SW480 (cell line): Measurements from ENCODE around the gene MIER3.
"Not testable (repeated sequence)": the region's sequence is repeated elsewhere in the genome, so short reads cannot be mapped to it uniquely, and the experiment has no call there.

Experiments
- DNase-seq: peaks from one replicate; pipeline ENCODE4 v3.0.0-alpha.2; 2016; ENCODE audit warnings: low spot score

Gene MIER3, protein sequence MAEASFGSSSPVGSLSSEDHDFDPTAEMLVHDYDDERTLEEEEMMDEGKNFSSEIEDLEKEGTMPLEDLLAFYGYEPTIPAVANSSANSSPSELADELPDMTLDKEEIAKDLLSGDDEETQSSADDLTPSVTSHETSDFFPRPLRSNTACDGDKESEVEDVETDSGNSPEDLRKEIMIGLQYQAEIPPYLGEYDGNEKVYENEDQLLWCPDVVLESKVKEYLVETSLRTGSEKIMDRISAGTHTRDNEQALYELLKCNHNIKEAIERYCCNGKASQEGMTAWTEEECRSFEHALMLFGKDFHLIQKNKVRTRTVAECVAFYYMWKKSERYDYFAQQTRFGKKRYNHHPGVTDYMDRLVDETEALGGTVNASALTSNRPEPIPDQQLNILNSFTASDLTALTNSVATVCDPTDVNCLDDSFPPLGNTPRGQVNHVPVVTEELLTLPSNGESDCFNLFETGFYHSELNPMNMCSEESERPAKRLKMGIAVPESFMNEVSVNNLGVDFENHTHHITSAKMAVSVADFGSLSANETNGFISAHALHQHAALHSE

DNA sequence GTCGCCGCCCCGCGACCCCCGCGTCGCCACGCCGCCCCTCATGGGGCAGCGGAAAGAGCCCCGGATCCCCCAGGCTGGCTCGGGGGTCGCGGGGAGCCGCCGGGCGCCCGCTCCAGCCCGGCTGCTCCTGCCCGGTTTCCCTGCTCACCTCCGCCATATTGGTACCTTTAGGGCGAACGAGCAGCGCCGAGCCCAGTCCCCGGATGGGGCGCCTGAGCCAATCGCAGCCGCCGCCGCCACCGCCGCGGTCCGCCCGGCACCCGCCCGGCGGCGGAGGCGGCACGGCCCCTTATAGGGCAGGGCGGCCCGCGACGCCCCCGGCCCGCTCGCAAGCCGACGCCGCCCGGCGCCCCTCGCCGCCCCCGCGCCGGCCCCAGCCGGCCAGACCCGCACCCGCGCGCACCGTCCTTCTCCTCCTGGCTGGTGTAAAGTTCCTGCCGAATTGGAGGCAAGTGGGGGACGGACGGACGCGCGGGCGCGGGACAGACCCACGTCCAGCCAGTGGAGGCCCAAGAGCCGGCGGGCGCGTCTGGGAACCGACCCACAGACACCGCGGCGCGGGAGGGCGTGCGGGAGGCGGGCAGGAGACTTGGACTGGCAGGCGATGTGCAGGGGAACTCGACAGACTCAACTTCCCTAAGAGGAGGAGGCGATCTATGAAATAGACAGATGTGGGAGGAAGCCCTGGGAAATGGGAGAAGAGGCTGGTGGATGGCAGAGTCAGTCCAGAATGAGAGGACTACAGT lies at the start of gene MIER3:
Gene MIER3 (minus strand): TSS at position 178 of the 746 bp plus-strand sequence. CDS start 21 bp downstream, at position 157.
- peak; percentile 73 for DNase-seq

DNA sequence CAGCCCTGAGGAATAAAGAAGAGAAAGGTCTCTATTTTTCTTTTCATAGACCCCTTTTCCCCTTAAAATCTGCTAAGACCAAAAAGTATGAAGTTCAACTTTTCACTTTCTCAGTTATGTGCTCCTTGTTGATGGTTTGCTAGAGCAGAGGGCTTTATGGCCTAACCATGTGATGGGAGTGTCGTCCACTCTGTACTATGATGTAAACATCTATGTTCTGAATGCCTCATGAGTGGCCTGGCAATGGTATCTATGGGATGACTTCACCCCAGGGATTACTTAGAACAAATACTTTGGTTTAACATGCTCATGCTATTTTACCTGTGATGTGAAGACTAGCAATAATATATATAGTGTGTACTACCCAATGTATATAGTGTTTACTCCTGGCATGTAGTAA lies 43.7 kb upstream of the MIER3 start:
- no peak for DNase-seq

DNA sequence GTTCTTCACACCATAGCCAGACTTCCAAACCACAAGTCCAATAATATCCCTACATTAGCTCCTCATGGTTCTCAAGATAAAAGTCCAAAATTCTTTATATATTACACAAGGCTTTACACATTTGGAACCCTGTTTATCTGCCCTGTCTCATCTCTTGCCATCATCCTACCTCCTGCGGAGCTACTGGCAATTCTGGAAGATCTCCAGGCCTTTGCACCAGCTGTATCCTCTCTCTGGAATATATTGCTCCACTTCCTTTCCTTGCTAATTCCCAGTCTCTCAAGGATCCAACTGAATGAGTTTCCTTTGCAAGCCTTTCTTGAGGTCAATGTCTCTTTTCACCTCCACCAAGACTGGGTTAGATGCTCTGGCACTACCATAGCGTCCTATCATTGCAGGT lies 41.3 kb upstream of the MIER3 start:
- no peak for DNase-seq

DNA sequence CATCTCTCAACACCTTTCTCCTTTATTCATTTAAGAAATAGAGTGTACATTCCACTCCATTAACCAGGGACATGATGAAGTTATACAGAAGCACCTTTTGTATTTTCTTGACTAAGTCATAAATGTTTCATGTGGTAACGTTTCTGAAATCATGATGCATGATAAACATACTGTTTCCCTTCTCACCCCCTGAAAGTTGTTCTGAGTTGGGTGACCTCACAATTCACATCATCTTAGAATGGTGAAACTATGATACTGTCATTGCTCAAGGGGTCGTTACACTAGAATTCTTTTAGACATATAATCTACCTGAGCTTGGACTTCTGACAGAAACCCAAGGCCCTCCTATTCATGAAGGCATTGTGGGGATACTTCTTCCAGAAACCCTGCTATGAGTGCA lies 37.8 kb upstream of the MIER3 start:
- DNase-seq = no peak

DNA sequence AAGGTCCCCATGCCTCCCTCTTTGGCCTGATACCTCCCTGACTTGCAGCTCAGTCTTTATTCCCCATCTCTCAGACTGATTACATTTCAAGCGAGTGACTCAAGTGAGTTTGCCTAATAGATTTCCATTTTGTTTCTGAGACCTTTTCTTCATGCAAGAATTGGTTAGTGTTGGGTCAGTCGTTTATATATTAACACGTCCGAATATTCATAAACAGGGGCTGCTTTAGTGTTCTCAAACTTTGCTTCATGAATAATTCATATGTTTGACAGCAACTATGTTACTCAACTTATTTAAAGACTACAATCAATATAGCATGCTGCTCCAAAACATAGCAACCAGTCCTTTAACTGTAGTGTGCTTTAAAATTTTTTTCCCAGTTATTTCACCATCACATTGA lies 36.6 kb upstream of the MIER3 start:
- DNase-seq = no peak

DNA sequence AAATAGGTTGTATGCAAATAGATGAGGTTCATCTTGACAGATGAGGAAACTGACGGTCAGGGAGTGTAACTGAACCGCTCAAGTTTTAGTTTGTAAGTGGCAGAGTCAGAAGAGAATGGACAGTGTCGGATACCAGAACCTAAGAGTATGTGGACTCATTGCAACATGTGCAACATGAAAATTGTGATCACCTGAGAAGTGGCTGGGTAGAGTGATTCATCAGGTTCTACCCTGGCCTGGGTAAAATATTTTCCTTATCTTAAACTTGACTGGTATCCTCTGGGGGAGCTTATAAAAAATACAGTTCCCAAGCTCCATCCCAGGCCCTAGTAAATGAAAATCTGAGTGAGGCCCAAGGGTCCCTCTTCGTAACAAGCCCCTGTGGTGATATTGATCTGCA lies 35.2 kb upstream of the MIER3 start:
- DNase-seq = no peak

DNA sequence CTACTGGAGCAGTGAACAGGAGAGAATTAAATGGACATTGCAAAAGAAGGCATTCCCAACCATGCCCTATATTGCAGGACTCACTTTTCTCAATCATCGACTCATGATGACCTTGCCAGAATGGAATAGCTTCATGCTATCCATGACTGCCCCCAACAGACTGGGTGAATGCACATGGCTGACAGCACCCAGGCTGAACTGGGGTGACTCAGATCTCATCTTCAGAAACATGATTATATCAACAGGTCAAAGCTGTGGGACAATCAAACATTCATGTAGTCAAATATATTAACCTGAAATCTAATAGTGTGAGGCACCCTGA lies 34.7 kb upstream of the MIER3 start:
- no peak for DNase-seq

DNA sequence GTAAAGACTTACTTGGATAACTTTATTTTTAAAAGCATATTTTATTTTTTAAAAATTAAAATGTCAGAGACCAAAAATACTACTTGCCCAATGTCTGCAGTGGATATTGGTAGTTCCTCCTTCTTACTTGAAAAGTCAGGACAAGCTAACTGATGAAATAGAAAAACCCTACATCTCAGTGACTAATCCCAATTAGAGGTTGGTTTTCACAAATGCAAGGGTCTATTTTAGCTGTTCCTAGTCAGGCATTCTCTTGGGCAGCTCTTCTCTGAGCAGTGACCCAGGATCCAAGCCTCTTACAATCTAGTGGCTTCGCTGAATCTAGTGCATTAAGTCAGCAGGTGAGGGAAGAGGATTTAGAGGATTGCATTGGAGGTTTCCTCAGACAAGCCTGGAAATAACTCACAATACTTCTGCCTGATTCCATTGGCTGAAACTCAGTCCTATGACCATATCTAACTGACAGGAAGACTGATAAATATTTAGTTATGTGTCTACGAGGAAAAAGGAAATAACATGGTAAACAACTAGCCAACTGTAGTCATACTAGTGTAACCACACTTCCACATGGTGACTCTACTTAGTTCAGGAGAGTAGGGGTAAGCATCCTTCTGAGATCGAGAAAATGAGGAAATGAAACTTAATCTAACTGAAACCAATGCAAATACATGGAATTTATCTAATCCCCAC lies 34.2 kb upstream of the MIER3 start:
- DNase-seq = no peak

DNA sequence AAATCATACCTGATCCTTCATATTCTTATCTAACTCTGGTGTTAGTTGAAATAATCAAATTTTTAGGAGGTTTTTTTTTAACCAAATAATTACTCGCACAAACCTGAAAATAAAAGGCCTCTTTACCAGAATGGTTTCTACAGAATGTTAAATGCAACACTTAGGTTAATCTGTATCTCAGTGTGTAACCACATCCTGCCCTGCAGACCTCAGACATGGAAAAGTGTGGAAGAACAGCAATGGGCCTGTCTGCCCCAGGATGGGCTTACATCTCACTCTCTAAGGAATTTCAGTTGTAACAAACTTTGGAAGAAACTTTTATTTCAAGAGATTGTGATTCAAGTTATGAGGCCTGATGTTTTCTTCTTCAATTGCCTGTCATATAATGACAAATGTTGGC lies 32.5 kb upstream of the MIER3 start:
- DNase-seq = no peak

DNA sequence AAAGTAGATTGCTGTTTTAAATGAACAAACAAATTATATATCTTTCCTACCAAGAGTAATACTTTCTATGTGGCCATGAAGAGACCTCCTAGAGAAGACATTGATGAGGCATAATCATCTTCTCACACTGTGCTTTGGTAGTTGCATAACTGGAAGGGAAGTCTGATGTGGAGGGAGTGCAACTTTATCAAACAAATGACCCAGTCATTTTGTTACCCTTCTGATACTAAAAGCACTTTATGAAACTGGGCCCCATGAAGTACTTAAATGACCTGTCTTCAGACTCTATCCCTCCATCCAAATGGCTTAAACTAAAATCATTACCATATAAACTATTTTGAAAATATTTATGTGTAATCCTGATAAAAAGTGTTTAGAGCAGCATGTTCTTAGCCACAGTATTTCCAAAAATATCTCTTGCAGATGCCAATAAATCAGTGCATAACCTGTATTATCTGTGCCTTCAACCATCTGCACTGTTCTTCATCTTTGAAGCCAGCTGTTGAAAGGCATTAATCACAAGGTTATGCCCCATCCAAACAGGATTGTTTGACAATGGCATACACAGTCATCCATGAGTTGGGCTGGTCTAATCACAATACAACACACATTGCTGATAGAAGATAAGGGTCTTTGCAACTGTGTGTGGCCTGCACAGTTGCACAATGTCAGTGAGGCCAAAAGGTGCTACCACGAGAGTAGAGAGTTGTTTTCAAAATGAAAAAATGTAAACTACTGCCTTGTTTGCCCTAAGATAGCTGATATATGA lies 31.9 kb upstream of the MIER3 start:
- no peak for DNase-seq

DNA sequence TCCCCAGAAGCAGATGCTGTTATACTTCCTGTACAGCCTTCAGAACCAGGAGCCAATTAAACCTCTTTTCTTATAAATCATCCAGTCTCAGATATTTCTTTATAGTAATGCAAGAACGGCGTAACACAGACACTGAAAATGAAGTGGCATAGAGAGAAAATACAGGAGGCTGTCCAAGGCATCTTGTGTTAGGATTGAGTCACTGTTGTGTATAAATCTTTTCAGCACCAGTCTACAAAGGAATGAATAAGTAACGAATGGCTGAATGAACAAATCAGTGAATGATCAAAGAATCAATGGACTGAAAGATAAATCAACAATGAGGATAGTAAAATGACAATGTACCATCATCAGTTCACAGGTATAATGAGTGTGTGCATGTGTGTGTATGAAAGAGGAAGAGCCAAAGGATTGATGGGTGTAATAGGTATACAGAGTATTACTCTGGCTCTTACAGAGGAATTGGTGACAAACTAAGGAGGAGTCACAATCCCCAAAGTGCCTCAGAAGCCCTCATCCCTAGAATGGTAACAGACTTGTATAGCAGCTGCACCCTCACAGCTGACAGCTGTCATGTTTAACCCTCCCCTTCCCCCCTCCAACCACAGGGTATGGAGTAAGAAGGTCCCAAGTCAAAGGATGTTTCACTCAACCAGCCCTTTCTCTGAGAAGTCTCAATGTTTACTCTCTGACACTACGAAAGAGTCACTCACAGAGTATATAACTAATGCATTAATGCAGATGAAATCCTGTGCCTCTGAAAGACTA lies 29.8 kb upstream of the MIER3 start:
- no peak for DNase-seq

DNA sequence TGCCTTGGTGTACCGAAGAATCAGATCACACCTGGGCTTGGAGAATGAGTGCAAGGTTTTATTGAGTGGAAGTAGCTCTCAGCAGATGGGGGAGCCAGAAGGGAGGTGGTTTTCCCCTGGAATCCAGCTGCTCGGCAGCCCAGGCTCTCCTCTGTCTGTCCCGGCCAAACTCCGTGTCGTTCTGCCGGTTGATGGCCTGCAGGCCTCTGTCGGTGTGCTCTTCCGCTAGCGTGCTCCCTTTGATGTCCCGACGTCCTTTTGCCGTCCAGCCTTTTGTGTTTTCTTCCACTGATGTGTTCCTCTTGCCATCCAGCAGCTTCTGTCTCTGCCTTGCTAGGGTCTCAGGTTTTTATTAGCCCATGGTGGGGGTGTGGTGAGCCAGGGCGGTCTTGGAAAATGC lies 28.0 kb upstream of the MIER3 start:
- DNase-seq = no peak

DNA sequence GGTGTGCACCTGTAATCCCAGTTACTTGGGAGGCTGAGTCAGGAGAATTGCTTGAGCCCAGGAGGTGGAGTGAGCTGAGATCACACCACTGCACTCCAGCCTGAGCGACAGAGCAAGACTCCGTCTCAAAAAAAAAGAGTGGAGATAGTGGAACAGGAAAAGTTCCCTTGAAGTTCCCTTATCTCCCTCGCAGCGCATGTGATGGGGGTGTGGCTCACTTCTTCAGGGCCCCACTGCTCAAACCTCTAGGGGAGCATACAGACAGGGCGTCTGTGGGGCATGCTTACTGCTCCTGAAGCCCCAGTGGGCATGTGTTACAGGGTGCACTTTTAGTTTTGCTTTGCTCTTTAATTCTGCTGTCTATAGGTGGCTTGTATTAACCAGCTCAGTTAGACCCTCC lies 27.6 kb upstream of the MIER3 start:
- not testable (repeated sequence) for DNase-seq

DNA sequence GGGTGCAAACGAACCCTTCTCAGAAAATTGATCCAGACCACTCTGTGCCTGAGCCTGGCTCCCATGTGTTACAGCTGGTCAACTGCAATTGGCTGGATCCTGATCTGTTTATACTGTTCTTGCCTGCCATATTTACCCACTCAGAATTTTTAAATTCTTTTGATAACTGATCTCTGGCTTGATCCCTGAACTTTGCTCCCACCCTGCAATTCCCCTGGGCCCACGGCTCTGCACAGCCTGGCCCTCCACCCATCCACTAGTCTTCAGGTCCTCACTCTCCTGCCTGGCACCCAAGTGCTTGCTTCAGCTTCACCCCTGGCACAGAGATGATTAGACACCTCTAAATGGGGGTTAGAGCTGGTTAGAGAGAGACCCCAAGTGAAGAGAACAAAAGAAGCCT lies 25.9 kb upstream of the MIER3 start:
- no peak for DNase-seq

DNA sequence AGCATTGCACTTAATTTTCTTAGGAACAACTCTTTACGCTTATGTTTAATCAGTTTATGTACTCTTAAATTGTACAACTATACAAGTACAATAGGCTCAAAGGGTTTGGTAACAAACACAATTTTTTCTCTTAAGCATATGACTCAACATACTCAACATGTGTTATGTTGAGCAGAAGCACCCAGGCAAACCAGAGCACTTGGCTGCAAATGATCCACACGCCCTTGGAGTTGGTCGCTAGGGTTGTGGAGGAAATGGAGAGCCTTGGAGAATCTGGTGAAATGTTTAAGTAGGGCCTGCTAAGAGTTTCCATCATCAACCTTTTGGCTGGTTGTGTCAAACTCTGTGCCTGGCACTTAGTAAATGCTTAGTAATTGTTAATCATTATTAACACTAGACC lies 25.1 kb upstream of the MIER3 start:
- DNase-seq = no peak

DNA sequence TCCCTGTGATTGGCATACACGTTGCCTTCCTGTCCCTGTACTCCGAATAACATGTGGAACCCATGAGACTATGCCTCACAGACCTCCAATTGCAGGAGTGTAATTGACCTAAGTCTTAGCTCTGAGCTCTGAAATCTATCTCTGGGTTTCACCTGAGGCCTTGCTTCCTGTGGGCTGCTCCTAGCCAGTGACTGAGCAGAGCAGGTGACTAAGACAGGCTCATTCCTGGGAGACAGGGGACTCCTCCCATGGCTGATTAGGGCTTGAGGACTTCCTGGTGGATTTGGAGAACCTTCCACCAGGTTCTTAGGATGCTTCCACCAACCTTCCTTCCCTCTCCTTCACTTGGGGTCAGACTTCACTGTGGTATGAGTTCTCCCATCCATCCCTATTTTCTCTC lies 22.3 kb upstream of the MIER3 start:
- no peak for DNase-seq

DNA sequence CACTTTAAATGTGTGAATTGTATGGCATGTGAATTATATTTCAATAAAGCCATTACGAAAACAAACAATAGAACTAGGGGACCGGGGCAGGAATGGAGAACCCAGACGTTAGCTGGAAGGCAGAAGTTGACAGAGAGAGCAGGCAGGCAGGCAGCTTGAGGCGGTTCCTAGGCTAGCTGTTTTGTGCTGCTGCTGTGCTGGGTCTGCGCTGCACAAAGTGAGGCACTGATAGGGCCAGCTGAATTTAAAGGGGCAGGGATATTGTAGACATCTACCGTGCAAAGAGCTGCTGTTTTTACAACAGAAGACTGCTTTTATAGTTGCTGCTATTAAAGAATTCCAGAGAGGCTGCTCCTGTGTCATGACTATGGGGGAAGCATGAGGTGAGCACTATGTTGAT lies 21.6 kb upstream of the MIER3 start:
- no peak for DNase-seq

DNA sequence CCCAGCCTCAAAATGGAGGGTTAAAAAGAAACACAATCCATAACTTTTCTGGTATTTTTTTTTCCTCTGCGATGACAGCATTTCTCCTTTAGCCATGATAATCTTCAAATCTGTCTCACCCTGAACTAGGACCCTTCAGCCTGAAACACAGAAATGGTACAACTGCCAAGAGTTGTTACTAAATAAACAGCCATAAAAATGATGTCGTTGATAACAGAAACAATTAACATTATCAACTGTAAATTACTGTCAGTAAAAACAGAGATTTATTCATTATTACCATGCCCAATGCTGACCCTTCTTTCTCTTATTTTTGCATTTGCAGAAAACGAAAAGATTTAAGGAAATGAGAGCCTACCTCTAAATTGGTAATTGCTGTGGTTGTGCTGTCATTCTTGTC lies 19.4 kb upstream of the MIER3 start:
- DNase-seq = no peak

DNA sequence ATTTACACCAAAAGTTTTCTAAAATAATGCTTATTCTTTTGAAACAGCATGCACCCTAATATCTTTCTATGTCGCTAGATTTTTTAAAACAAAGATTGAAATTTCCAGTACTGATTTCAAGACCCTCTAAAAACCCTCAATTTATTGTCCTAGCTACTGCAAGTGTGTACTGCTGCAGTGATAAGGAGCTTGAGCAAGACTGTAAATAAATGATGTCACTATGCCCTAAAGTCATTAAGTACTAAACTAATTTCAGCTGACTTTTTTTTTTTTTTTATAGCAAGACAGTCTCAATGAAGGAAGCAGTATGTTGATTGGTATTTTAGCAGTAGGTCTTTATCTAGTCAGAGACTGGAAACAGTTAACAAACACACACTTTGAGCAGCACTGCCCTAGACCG lies 12.2 kb upstream of the MIER3 start:
- DNase-seq = no peak

DNA sequence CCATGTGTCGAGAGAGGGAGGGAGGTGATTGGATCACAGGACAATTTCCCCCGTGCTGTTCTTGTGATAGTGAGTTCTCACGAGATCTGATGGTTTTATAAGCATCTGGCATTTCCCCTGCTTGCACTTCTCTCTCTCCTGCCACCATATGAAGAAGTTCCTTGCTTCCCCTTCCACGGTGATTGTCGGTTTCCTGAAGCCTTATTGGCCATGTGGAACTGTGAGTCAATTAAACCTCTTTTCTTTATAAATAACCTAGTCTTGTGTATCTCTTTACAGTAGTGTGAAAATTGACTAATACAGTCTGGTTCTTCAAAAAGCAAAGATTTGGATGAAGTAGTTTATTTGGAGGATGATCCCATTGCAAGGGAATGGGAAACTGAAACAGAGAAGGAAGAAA lies 11.3 kb upstream of the MIER3 start:
- DNase-seq = no peak

DNA sequence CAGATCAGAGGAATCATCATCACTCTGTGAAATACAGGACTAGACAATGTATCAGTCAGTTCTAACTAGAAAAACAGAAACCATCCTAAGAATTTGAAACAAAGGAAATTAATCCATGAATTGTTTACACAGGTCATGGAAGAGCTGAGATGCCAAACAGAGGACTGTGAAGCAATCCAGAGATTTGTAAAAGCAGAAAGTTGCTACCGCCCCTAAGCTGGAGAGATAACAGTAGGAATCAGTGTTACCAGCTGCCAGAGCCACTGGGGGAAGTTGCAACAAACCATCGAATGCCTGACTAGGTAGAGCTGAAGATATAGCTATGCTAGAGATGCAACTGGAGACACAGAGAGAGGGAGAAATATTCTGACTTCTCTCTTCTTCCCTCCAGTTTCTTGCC lies 10.4 kb upstream of the MIER3 start:
- no peak for DNase-seq
